HCT116 (cell line): Measurements from ENCODE around the gene ETS1. TPM values are rescaled to one million over a fixed set of nuclear protein-coding genes. Genes with fewer than 3 reads are reported as not detected.

Source experiments
- ATAC-seq: fragments of 200-7000 bp; cut with Tn5 transposase; 2 replicates; pipeline ENCODE4 v1.9.1; 2020; ENCODE audit warnings: mild to moderate bottlenecking, moderate library complexity
- BruUV-seq: library from RNA; stranded (reverse); fragments of 400-500 nt; replicated peaks from 2 replicates; lab custom pipeline; 2021; lab: Mats Ljungman, UMichigan
- CTCF ChIA-PET: fragments of 300-600 bp; sonication (Branson Sonifier 250); formaldehyde crosslinking; loops from one replicate; lab custom pipeline; 2021; ENCODE audit warnings: antibody characterized with exemption; lab: Charles Lee
- POLR2A ChIA-PET: fragments of 300-600, 350-600 bp; sonication (Branson Sonifier 250); formaldehyde crosslinking; loops from one replicate; lab custom pipeline; 2021; ENCODE audit warnings: antibody characterized with exemption; lab: Charles Lee
- RAD21 ChIA-PET, 2 experiments: fragments of 300-600 bp; sonication (Branson Sonifier 250); formaldehyde crosslinking; loops; one replicate each; lab custom pipeline; 2023; ENCODE audit warnings: low total read pairs in 2 of 2; ENCODE audit not compliant: uncharacterized antibody in 2 of 2, unreplicated experiment in 2 of 2, low non-redundant PET in 1 of 2; lab: Charles Lee
- DNase-seq: peaks from one replicate; pipeline ENCODE4 v3.0.0-alpha.2; 2010; ENCODE audit warnings: low read depth, low spot score
- H2AFZ ChIP-seq: fragments of 200-600 bp; shearing (Covaris generic), sonication (generic); 2 replicates; pipeline ENCODE4 v1.6.1; 2017; ENCODE audit warnings: low read depth, mixed run types, mixed read lengths, antibody characterized with exemption, low read length; ENCODE audit not compliant: poor library complexity, severe bottlenecking
- H3K27ac ChIP-seq: 2 replicates; pipeline ENCODE4 v1.5.1; 2012; ENCODE audit warnings: low read depth, low read length
- H3K27me3 ChIP-seq: fragments of 200-600 bp; sonication (generic); 2 replicates; pipeline ENCODE4 v1.6.1; 2016; ENCODE audit warnings: mixed run types, low read length, mixed read lengths; ENCODE audit not compliant: insufficient read depth
- H3K36me3 ChIP-seq, 2 experiments: fragments of 200-500 bp in 1 of 2; fragments of 200-600 bp in 1 of 2; sonication (Bioruptor generic) in 1 of 2; sonication (generic) in 1 of 2; 2 replicates each; pipeline versions ENCODE4 v1.5.1 to v1.6.1; 2014 to 2016; ENCODE audit warnings: low read length in 2 of 2, inconsistent platforms in 1 of 2, mixed read lengths in 1 of 2, mixed run types in 1 of 2; ENCODE audit not compliant: insufficient read depth in 2 of 2, control insufficient read depth in 1 of 2
- H3K4me1 ChIP-seq, 2 experiments: fragments of 200-600 bp in 1 of 2; sonication (generic) in 1 of 2; 2 replicates each; pipeline versions ENCODE4 v1.5.1 to v1.6.1; 2012 to 2017; ENCODE audit warnings: low read length in 2 of 2, inconsistent platforms in 1 of 2, mild to moderate bottlenecking in 1 of 2, mixed read lengths in 1 of 2, mixed run types in 1 of 2, moderate library complexity in 1 of 2; ENCODE audit not compliant: insufficient read depth in 2 of 2, control insufficient read depth in 1 of 2
- H3K4me2 ChIP-seq: fragments of 200-600 bp; sonication (generic); 2 replicates; pipeline ENCODE4 v1.6.1; 2017; ENCODE audit warnings: mixed run types, low read length, mixed read lengths
- H3K4me3 ChIP-seq, 2 experiments: fragments of 200-600 bp in 1 of 2; sonication (generic) in 1 of 2; replicated peaks in 1 of 2; 2 replicates each; pipeline ENCODE4 v1.5.1; 2011 to 2016; ENCODE audit warnings: low read length in 2 of 2, control low read depth in 1 of 2, low read depth in 1 of 2, mild to moderate bottlenecking in 1 of 2, mixed read lengths in 1 of 2, mixed run types in 1 of 2
- H3K79me2 ChIP-seq: fragments of 200-600 bp; sonication (generic); 2 replicates; pipeline ENCODE4 v1.6.1; 2017; ENCODE audit warnings: mild to moderate bottlenecking, mixed run types, low read length, moderate library complexity, mixed read lengths; ENCODE audit not compliant: insufficient read depth
- H3K9ac ChIP-seq: fragments of 200-600 bp; sonication (generic); 2 replicates; pipeline ENCODE4 v1.6.1; 2016; ENCODE audit warnings: low read length, mixed read lengths
- H3K9me2 ChIP-seq: fragments of 200-600 bp; sonication (generic), shearing (Covaris generic); 2 replicates; pipeline ENCODE4 v1.6.1; 2017; ENCODE audit warnings: mixed run types, mild to moderate bottlenecking, moderate library complexity; ENCODE audit not compliant: insufficient read depth
- H3K9me3 ChIP-seq, 2 experiments: fragments of 200-500 bp in 1 of 2; fragments of 200-600 bp in 1 of 2; sonication (Bioruptor generic) in 1 of 2; sonication (generic) in 1 of 2; 2 replicates each; pipeline ENCODE4 v1.6.1; 2014 to 2017; ENCODE audit warnings: low read length in 2 of 2, mixed read lengths in 2 of 2, inconsistent platforms in 1 of 2, low read depth in 1 of 2, mild to moderate bottlenecking in 1 of 2, mixed run types in 1 of 2, moderate library complexity in 1 of 2; ENCODE audit not compliant: control insufficient read depth in 1 of 2, insufficient read depth in 1 of 2
- H4K20me1 ChIP-seq: fragments of 200-600 bp; sonication (generic), shearing (Covaris generic); 2 replicates; pipeline ENCODE4 v1.6.1; 2017; ENCODE audit warnings: mixed run types, mild to moderate bottlenecking, moderate library complexity; ENCODE audit not compliant: insufficient read depth
- CBX3 ChIP-seq: IDR thresholded peaks from 2 replicates; pipeline ENCODE4 v1.6.1; 2012; ENCODE audit warnings: low read depth
- EGR1 ChIP-seq: IDR thresholded peaks from 2 replicates; pipeline ENCODE4 v1.6.1; 2012; ENCODE audit warnings: low read depth
- ELF1 ChIP-seq: IDR thresholded peaks from 2 replicates; pipeline ENCODE4 v1.6.1; 2012; ENCODE audit warnings: low read depth, borderline replicate concordance
- EZH2 ChIP-seq: fragments of 200-600 bp; sonication (generic); IDR thresholded peaks from 2 replicates; pipeline ENCODE4 v1.6.1; 2017; ENCODE audit warnings: antibody characterized with exemption, mixed run types
- MAX ChIP-seq: IDR thresholded peaks from 2 replicates; pipeline ENCODE4 v1.6.1; 2012
- RAD21 ChIP-seq: IDR thresholded peaks from 2 replicates; pipeline ENCODE4 v1.6.1; 2012; ENCODE audit warnings: low read depth, mild to moderate bottlenecking
- SIN3A ChIP-seq: IDR thresholded peaks from 2 replicates; pipeline ENCODE4 v1.6.1; 2012; ENCODE audit warnings: low read depth
- SP1 ChIP-seq: IDR thresholded peaks from 2 replicates; pipeline ENCODE4 v1.6.1; 2012; ENCODE audit warnings: low read depth
- SRF ChIP-seq: IDR thresholded peaks from 2 replicates; pipeline ENCODE4 v1.6.1; 2012; ENCODE audit warnings: low read depth
- ZBTB33 ChIP-seq: IDR thresholded peaks from 2 replicates; pipeline ENCODE4 v1.6.1; 2011; ENCODE audit warnings: mild to moderate bottlenecking, low read length, moderate library complexity; ENCODE audit not compliant: insufficient replicate concordance; ENCODE audit errors: extremely low read depth
- ZFX ChIP-seq: fragments of 450-650 bp; IDR thresholded peaks from 2 replicates; pipeline ENCODE4 v1.6.1; 2017
- intact Hi-C: fragments of 100-400 bp; cut with micrococcal nuclease; formaldehyde crosslinking; loops from 2 replicates; pipeline ENCODE4 v1.10.0; 2022
- total RNA-seq: library from RNA; stranded (reverse); gene quantifications from one replicate; pipeline ENCODE4 v1.2.1, GENCODE V29; 2021; ENCODE audit not compliant: unreplicated experiment

The ETS1 gene
- total RNA-seq, 1 experiment from 2014 or later, result 9.2 TPM

DNA sequence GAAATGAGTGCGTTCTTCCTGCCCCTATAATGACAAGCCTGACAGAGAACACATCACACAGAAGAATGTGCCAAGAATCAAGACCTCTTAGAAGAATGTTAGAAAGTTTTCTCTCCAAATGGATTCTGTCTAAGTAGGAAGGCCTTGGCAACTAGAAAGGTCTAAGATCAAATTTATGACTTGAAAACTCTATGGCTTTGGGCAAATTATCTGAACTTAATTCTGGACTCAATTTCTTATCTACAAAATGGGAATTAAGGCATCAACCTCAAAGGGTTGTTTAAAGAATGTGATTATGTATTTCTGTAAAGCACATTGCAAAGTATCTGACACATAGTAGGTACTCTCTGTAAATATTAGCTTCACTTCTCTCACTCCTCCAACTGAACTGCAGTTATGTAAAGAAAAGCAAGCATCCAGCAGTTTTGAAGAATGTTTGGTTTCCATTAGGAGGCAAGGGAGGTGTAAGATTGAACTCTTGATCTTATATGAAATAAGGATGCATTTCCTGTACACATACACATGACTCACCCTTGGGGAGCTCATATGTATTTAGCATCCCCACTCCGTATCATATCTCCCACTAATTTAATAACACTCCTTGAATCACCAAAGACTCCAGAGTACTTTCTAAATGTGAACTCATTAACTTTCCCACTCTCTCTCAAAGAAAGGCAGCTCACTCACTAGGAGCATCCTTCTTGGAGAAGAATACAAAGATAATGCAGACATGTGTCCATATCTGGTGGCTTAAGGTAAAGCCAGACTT lies 77.6 kb downstream of the ETS1 start:
- intact Hi-C loops, result no loop called here
- POLR2A ChIA-PET, result no interaction called here
- Histone ChIP-seq H3K4me3 (no peak overlapping the region), H3K27ac (no peak overlapping the region), H3K4me2 (no peak overlapping the region), H3K4me1 (peaks cover 3 to 35% of the 10 kb centered on the region in 2 experiments; a peak in 3 of 4 replicates), H3K9me2 (no peaks in the 10 kb centered on the region), H2AFZ (no peak overlapping the region), H3K9me3 (no peaks in the 10 kb centered on the region), H3K36me3 (no peaks in the 10 kb centered on the region), H3K27me3 (no peaks in the 10 kb centered on the region), H4K20me1 (no peaks in the 10 kb centered on the region), H3K79me2 (no peaks in the 10 kb centered on the region), H3K9ac (no peak overlapping the region)
- BruUV-seq, result no TSS peak
- ATAC-seq (no peak), DNase-seq (no peak)
- CTCF ChIA-PET, result interaction anchor here (0.9 kb wide), 1 partner anchor 352 kb away, joined by 3 read pairs; no protein-coding TSS in a partner anchor
- TF ChIP-seq CBX3 (no peak), ZFX (no peak), ELF1 (no peak), MAX (no peak), EGR1 (no peak), SP1 (no peak)
- RAD21 ChIA-PET, result no interaction called here

- H2AFZ ChIP-seq, result no peak overlapping the region
- ChIA-PET CTCF (interaction anchor here (0.9 kb wide), 1 partner anchor 351 kb away, joined by 3 read pairs; no protein-coding TSS in a partner anchor), RAD21 (no interaction called here), POLR2A (interaction anchor here (1.5 kb wide), 1 partner anchor 11 kb away, joined by 4 read pairs; no protein-coding TSS in a partner anchor)
- H3K27ac ChIP-seq, result no peak overlapping the region
- no peaks in the 10 kb centered on the region for H3K36me3 ChIP-seq
- H3K9me3 ChIP-seq, result no peaks in the 10 kb centered on the region
- H3K79me2 ChIP-seq, result no peaks in the 10 kb centered on the region
- no peak overlapping the region for H3K4me2 ChIP-seq
- BruUV-seq, result no TSS peak
- no peaks in the 10 kb centered on the region for H3K27me3 ChIP-seq
- no peak overlapping the region for H3K4me3 ChIP-seq
- ATAC-seq (no peak), DNase-seq (no peak)
- no peak overlapping the region for H3K9ac ChIP-seq
- H4K20me1 ChIP-seq, result no peaks in the 10 kb centered on the region
- intact Hi-C loops, result no loop called here
- H3K9me2 ChIP-seq, result no peaks in the 10 kb centered on the region
- peaks cover 3 to 40% of the 10 kb centered on the region in 2 experiments; a peak in 3 of 4 replicates for H3K4me1 ChIP-seq
- TF ChIP-seq CBX3 (no peak), SP1 (no peak), EZH2 (no peak), SIN3A (no peak), ELF1 (no peak), SRF (no peak), ZFX (no peak), MAX (no peak), RAD21 (no peak), ZBTB33 (no peak)
Observed at GRCh38 chr11:128508770-128509510, 78.4 kb downstream of the ETS1 start.
